Measurements from ENCODE around the gene FBXL14.
A peak's percentile ranks its signal among the peaks of the same experiment; 100 is the strongest.

The FBXL14 gene

GRCh38 chr12:1593174-1594005 lies 991 bp downstream of the FBXL14 start:
- DNase-seq, result peak; percentile 48 to 85 (median 83)

GRCh38 chr12:1592444-1593173 lies 1.8 kb downstream of the FBXL14 start:
- DNase-seq, result peak; percentile 26 to 78 (median 74)

DNA sequence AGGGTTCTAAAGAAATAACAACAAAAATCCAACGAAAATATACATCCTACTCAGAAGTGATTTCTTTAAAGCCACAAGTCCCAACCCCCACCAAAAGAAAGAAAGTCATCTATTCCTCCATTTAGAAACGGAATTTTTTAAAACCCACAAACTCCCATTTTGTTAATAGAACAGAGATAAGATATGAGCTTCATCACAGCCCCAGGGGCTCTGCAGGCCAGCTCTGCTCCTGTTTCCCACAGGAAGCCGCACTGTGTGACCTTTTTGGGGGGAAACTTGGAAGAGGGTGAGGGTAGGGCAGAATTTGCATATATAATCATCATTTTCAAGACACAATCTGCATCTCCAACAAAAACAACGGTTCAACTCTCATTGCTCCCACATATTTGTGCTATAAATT lies 2.8 kb downstream of the FBXL14 start:
- peak in 1 of 3 experiments; percentile 41 for DNase-seq

DNA sequence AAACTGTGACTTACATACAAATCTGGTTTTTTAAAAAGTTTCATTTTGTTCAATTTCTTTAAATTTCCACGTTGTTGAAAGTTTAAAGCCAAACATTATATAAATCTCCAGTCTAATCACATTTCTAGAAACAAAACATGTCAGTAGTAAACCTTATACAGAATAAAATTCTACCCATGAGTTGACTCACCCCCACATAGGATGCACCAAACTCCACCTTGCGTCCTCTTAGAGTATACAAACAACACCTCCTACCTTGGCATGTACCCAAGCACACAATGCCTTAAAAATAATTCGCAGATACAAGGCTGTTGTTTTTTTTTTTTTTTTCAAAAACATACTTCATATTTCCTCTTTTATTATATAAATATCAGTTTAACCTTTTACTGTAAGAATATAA lies 3.3 kb downstream of the FBXL14 start:
- DNase-seq, result peak in 1 of 3 experiments; percentile 54

GRCh38 chr12:1590221-1590979 lies 4.0 kb downstream of the FBXL14 start:
- no peak for DNase-seq

DNA sequence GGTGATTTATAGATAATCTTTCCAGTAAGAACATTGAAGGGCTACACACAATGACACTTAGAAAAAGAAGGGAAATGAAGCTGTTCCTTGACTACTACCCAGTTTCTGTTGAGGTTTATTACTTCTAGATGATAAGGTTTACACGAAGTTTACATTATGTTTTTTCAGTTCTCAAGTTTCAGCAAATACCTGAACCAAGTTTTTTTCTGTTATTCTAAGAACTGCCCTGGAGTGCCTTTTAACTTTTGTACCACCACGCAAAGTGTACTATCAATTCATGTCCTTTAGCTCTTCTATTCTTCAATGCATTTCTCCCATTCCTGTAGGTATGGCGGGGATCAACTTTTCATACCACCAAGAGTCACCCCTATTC lies 5.8 kb downstream of the FBXL14 start:
- no peak for DNase-seq

GRCh38 chr12:1587927-1588574 lies 6.3 kb downstream of the FBXL14 start:
- DNase-seq, result no peak

DNA sequence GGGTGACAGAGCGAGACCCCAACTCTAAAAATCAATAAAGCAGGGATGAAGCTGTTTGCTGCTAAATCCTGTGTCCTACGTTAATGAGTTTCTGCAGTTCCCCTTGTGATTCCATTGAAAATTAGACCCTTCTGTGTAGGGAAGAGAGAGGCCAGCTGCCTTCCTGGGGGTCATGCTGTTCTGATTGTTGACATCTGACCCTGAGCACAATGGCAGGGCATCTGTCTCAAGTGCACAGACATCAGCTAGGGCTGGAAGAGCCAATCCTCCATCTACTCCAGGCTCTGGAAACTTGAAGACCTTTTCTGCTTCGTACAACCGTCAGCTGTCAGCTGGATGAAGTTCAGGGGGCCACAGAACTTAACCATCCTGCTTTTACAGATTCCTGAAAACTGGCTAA lies 10.1 kb downstream of the FBXL14 start:
- peak in 2 of 3 experiments; percentile 15 to 66 for DNase-seq

DNA sequence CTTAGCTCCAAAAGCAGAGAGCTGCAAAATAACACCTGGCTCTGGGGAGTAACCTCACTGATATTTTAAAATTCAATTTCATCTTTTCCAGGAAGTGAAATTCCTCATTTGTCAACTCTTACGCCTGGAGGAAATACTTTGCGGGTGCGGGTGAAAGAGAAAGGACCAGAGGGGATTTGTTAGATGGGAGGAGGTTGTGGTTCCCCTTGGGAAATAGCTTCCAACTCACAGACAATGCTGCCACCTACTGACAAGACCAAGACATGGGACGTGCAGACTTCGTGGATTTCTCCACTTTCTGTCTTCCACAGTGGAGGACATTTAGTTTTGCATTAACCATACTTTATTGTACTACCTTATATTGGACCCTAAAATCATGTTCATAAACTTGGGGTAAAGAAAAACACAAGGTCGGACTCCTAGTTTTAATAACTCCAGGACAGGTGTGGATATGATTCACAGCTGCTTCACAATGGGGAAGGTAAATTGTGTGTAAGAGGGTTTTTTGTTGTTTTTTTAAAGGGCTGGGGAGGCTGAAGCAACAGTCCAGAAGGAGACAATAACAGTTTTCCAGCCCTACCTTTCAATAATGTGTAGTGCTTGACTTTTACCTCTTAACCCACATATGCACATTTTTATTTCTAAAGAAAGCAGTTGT lies 10.8 kb downstream of the FBXL14 start:
- peak; percentile 80 to 95 (median 83) for DNase-seq

- peak in 2 of 3 experiments; percentile 28 to 67 for DNase-seq
Measured at GRCh38 chr12:1582709-1583050, 11.7 kb downstream of the FBXL14 start.

DNA sequence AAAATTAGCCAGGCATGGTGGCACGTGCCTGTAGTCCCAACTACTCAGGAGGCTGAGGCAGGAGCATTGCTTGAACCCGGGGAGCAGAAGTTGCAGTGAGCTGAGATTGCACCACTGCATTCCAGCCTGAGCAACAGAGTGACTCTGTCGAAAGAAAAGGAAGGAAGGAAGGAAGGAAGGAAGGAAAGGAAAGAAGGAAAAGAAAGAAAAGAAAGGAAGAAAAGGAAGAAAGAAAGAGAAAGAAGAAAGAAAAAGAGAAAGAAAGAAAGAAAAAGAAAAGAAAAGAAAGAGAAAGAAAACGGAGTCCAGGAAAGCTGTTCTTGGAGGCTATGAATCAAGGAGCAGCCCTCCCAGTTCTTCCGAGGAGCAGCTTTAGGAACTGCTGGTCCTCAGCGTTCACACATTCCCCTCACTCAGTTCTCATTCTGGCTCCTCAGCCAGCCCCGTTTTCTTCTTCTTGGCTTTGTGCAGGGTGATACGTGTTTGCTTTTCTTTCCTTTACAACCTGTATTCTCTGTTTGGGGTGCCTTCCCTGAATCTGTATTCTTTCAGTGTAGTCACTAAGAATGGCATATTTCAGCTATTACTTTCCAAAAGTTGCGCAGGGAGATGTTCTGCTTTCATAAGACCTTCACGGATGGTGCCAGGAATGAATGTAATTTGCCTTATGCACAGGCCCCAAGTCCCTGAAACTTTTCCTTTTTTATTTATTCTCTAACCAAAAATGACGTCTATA lies 12.2 kb downstream of the FBXL14 start:
- no peak for DNase-seq

GRCh38 chr12:1580526-1580925 lies 13.9 kb downstream of the FBXL14 start:
- DNase-seq, result no peak

DNA sequence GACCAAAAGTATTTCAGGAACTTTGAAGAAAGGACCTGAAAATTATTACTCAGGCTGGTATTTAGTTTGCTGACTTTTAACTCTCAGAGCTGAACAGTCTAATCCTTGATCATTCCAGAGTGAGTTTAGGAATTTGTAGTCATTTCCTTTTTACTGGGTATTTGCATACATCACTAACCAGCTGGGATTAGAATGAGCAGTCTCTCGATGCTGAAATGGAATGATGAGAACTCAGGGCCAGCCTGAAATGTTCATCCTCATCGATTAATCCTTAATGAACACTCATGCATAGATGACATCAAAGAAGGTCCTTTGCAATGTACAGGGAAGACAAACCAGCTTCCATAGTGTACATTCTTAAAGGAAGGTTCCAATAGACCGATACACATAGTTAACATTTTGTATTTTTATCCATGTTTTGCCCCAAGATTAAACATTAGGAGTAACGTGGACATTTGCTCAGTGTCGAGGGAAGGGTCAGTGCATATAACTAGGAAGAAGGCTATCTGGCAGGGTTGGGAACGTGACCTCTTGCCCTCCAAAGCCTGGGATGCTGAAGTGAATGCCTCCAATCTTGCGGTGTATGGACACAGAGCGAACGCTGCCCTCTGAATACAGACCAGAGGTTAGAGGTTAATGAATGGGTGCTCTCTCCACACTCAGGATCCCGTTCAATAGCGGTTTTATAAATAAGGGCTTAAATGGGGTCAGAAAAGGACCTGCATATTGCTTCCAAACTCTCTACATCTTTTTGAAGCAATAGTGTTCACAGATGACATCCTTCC lies 14.5 kb downstream of the FBXL14 start:
- no peak for DNase-seq

GRCh38 chr12:1576410-1577241 lies 17.8 kb downstream of the FBXL14 start:
- DNase-seq, result no peak

DNA sequence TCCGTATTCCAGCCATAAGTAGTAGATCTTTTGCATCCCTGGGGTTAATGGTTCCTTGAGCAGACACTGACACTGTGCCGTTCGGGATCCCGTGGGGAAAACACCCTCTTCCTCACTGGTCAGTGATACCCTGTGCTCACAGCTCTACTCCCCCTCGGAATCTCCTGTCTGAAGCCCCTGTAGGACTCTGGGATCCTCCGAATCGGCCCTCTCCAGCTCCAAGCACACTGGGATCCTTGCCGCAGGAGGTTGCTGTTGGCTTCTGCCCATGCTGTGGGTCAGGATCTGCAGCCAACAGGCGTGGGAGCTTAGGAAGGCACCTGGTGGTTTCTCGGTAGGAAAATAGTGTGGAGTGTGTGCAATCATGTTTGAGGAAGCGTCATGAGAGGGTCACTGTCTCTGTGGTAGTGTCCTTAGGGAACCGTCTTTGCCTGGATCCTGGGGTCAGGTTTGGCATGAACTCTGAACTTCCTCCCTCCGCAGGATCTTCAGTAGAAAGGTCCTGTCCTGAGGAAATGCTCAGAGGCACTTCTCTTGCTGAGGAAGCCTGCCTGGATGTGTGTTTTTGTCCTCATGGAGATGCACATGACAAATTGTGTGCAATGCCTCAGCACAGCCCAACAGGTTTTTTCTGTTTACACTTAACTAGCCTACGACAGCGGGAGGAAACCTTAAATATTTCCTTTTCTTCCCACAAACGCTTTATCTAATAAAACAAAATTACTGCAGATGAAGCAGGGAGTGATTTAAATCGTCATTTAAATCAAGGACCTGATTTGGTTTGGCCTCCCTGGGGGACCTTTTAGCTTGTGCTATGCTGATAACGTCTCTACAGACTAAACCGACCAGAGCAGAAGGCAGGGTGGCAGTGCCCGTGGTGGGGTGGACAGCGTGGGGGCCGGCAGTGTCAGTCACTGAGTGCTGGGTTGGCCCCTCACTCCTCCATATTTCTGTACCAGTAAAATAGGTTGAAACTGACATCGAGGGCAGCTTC lies 18.7 kb downstream of the FBXL14 start:
- DNase-seq, result peak in 1 of 3 experiments; percentile 47

GRCh38 chr12:1574865-1575259 lies 19.5 kb downstream of the FBXL14 start:
- no peak for DNase-seq

DNA sequence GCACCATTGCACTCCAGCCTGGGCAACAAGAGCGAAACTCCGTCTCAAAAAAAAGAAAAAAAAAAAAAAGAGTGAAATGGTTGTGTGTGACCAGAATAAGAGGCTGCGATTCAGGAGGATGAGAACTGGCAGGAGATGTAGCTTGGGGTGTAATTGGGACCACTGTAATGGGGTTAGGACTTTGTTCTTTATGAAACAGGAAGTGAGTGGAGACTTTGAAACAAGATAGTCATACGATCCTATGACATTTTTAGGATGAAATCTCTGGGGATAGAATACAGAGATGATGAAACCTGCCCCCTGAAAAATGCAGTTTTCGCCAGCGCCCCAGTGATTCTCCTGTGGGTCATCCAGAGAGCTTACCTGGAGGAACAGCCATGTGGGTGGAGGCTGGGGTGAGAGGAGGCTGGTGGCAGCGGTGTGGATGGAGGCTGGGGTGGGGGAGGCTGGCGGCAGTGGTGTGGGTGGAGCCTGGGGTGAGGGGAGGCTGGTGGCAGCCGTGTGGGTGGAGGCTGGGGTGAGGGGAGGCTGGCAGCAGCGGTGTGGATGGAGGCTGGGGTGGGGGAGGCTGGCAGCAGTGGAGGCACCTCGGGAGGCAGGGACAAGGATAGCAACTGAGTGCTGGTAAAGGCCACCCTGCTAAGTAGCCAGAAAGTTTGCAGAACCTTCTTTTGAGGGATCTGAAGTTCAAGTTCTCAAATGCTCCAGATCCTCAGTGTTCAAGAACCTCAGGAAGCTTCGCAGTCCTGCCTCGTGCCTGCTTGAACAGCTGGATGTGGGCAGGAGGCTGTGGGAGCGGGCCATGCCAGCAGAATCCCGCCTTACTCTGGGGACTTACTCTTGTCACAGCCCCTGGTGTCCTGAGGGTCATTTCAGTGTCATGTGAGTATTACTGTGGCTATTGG lies 20.2 kb downstream of the FBXL14 start:
- no peak for DNase-seq

DNA sequence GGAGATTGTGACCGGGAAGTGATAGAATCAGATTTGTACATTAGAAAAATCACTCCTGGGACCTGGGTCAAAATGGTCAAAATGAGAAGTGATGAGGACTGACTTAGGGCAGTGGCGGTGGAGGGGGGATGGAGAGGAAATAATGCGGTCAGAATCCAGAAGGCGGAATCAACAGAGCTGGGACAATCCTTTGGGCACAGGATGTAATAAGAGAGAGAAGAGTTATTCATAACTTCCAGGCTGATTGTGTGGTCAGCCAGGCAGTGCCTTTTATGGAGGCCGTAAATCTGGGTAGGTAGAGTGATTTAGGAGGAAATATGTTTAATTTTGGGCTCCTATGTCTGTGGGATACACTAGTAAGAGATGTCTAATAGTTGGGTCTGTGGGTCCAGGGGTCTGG lies 21.6 kb downstream of the FBXL14 start:
- DNase-seq, result no peak

All from NCI-H1417 (cell line).